CD4-positive, alpha-beta T cell treated with Interleukin-2 at 100 ng/mL for 4 hours (primary cell): ENCODE measurements around the gene DNAJC16.
A peak's percentile ranks its signal among the peaks of the same experiment; 100 is the strongest.
"Not testable (repeated sequence)": the region's sequence is repeated elsewhere in the genome, so short reads cannot be mapped to it uniquely, and the experiment has no call there.

Experiments used
- DNase-seq: peaks from one replicate; pipeline ENCODE4 v3.0.0-alpha.2; 2020; ENCODE audit warnings: low spot score

The DNAJC16 gene

GRCh38 chr1:15583016-15583706 is 56.5 kb downstream of the DNAJC16 start:
- DNase-seq, result no peak

- DNase-seq, result peak; percentile 47
These were observed 58.1 kb downstream of the DNAJC16 start, which contains the start of gene AGMAT for GRCh38 chr1:15584489-15585363. Gene AGMAT (minus strand): TSS chr1:15585051. CDS start chr1:15584967, 84 bp downstream.

- no peak for DNase-seq
These were observed 65.6 kb downstream of the DNAJC16 start for GRCh38 chr1:15592285-15592684.

- DNase-seq, result no peak
These were observed 69.4 kb downstream of the DNAJC16 start for GRCh38 chr1:15595809-15596617.

- no peak for DNase-seq
These were observed 71.8 kb downstream of the DNAJC16 start for GRCh38 chr1:15598436-15598835.

- DNase-seq, result peak; percentile 94
These were observed 76.7 kb downstream of the DNAJC16 start for GRCh38 chr1:15603050-15603965.

GRCh38 chr1:15603966-15604282 is 77.3 kb downstream of the DNAJC16 start:
- not testable (repeated sequence) for DNase-seq

- not testable (repeated sequence) for DNase-seq
These were observed 77.8 kb downstream of the DNAJC16 start for GRCh38 chr1:15604400-15604799.

- DNase-seq, result no peak
These were observed 79.0 kb downstream of the DNAJC16 start for GRCh38 chr1:15605398-15606383.

- DNase-seq, result no peak
These were observed 83.0 kb downstream of the DNAJC16 start for GRCh38 chr1:15609631-15610030.

GRCh38 chr1:15610167-15610566 is 83.5 kb downstream of the DNAJC16 start:
- no peak for DNase-seq

- no peak for DNase-seq
These were observed 89.9 kb downstream of the DNAJC16 start for GRCh38 chr1:15616373-15617172.

GRCh38 chr1:15617173-15618076 is 90.8 kb downstream of the DNAJC16 start, which contains the start of gene DDI2:
Gene DDI2 (plus strand): TSS chr1:15617458. CDS start chr1:15617671, 213 bp downstream.
- DNase-seq, result peak; percentile 95

- peak; percentile 23 for DNase-seq
These were observed 91.5 kb downstream of the DNAJC16 start for GRCh38 chr1:15618077-15618654.

- DNase-seq, result no peak
These were observed 92.2 kb downstream of the DNAJC16 start for GRCh38 chr1:15618655-15619525.

- peak; percentile 70 for DNase-seq
These were observed 93.5 kb downstream of the DNAJC16 start for GRCh38 chr1:15620155-15620545.
